Testis (tissue), 2 donors: ENCODE data around the gene ARHGAP26.

Experiments used
- CTCF ChIP-seq, 3 experiments: fragments of 450-650 bp in 2 of 3; fragments of 200-600 bp in 1 of 3; sonication (generic) in 1 of 3; IDR thresholded peaks; one replicate each; pipeline ENCODE4 v1.5.1; 2016 to 2019; ENCODE audit warnings: antibody characterized with exemption in 3 of 3, mild to moderate bottlenecking in 2 of 3, moderate library complexity in 1 of 3
- POLR2A ChIP-seq: fragments of 450-650 bp; IDR thresholded peaks from one replicate; pipeline ENCODE4 v1.6.1; 2017; ENCODE audit warnings: antibody characterized with exemption, mild to moderate bottlenecking, moderate library complexity

DNA sequence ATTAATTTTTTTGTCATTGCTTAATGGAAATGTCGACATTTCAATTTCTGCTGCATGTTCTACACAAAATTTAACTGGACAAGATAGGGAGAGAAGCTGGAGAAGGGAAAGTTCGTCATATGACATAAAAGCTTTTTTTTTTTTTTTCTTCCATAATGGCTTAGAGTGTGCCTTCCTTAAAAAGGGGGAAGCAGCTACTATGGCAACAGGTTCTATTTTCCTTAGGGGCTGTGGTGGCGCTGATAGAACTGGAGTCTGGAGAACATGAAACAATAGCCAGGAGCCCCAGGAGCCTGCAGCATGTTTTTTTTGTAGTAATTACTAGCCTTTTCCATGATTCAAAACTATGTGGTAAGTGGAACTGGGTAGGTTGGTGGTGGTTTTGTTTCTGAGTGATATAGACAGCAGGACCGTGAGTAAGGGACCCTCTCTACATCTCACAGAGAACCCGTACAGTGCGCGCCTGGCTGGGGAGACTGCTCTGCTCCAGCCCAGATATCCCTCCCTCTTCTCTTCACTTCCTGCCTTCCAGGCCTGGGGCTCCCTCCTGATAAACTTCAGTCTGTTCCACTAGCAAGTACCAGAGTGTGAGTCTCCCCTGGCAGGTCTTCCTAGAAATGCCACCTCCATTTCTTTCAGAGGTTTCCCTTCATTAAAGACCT lies 331.7 kb downstream of the ARHGAP26 start:
- TF ChIP-seq CTCF (IDR thresholded peaks at IDR 0.05): no peak
- TF ChIP-seq POLR2A: no peak
